T-helper 1 cell treated with Interleukin-12 subunit alpha and Interleukin-12 subunit beta and Interleukin-4 antibody, amounts not matched to agents 30 μg/mL and 1 μg/mL, for 36 hours (primary cell): ENCODE data around the gene FAM229B.
"Not testable (repeated sequence)": the region's sequence is repeated elsewhere in the genome, so short reads cannot be mapped to it uniquely, and the experiment has no call there.

ENCODE experiments used
- H3K27ac Mint-ChIP-seq: one replicate; pipeline ENCODE4 v1.8.0; 2021; ENCODE audit warnings: mild to moderate bottlenecking, mixed read lengths
- H3K27me3 Mint-ChIP-seq: one replicate; pipeline ENCODE4 v1.8.0; 2021; ENCODE audit warnings: low read depth, mixed read lengths
- H3K36me3 Mint-ChIP-seq: one replicate; pipeline ENCODE4 v1.8.0; 2021; ENCODE audit warnings: low read depth, mixed read lengths
- H3K4me1 Mint-ChIP-seq: one replicate; pipeline ENCODE4 v1.8.0; 2021; ENCODE audit warnings: low read depth, mixed read lengths
- H3K4me3 Mint-ChIP-seq: one replicate; pipeline ENCODE4 v1.8.0; 2021; ENCODE audit warnings: mild to moderate bottlenecking, moderate library complexity, mixed read lengths
- H3K9me3 Mint-ChIP-seq: one replicate; pipeline ENCODE4 v1.8.0; 2021; ENCODE audit warnings: mixed read lengths

The FAM229B gene

GRCh38 chr6:112106026-112106425 is 18.6 kb downstream of the FAM229B start:
- H3K27me3 Mint-ChIP-seq: peaks cover 37% of the 10 kb centered on the region
- not testable (repeated sequence) for H3K4me1 Mint-ChIP-seq, H3K9me3 Mint-ChIP-seq, H3K36me3 Mint-ChIP-seq, H3K4me3 Mint-ChIP-seq, H3K27ac Mint-ChIP-seq

DNA sequence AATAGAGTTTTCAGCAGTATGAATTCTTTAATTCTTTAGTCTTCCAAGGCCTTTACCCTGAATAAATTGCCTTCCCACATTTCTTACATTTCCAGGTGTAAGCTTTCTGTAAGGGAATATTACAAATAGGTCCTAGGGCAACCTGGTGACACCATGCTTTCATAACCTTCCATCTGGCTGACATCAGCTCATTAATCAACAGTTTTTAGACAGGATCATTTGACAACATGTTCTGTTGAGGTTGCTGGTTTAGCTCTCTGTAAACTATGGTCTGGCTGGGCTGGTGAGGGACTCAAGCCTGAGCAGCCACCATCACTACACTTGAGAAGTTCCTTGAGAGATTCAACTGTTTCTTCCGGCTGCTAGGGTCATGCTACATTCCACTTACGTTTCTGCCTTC is 19.2 kb downstream of the FAM229B start:
- Mint-ChIP-seq H3K36me3 (no peaks in the 10 kb centered on the region), H3K4me1 (no peaks in the 10 kb centered on the region), H3K27me3 (peaks cover 38% of the 10 kb centered on the region), H3K4me3 (no peak overlapping the region), H3K27ac (no peak overlapping the region), H3K9me3 (no peaks in the 10 kb centered on the region)

GRCh38 chr6:112109262-112109661 is 21.9 kb downstream of the FAM229B start:
- no peak overlapping the region for H3K27ac Mint-ChIP-seq
- H3K9me3 Mint-ChIP-seq: no peaks in the 10 kb centered on the region
- H3K36me3 Mint-ChIP-seq: no peaks in the 10 kb centered on the region
- H3K4me1 Mint-ChIP-seq: no peaks in the 10 kb centered on the region
- H3K27me3 Mint-ChIP-seq: peaks cover 42% of the 10 kb centered on the region
- H3K4me3 Mint-ChIP-seq: no peak overlapping the region

DNA sequence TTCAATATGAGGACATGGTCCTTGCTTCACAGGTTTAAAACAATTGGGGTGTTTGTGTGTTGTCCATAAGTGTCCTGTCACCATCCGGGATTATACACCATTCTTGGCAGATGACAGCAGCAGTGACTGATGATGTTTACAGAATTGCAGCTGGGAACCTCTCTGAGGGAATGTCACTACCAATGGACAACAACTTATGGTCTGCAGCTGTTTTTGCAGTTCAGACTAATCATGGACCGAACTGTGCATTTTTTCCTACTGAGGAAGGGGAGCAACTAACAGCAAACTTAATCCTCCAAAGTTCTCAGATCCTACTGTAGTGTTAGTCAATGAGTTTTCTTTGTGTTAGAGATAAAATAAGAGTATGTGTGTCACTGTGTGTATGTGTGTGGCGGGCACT is 26.0 kb downstream of the FAM229B start:
- Mint-ChIP-seq H3K9me3 (no peaks in the 10 kb centered on the region), H3K4me3 (no peak overlapping the region), H3K4me1 (peaks cover 16% of the 10 kb centered on the region), H3K36me3 (no peaks in the 10 kb centered on the region), H3K27ac (no peak overlapping the region), H3K27me3 (peaks cover 35% of the 10 kb centered on the region)

DNA sequence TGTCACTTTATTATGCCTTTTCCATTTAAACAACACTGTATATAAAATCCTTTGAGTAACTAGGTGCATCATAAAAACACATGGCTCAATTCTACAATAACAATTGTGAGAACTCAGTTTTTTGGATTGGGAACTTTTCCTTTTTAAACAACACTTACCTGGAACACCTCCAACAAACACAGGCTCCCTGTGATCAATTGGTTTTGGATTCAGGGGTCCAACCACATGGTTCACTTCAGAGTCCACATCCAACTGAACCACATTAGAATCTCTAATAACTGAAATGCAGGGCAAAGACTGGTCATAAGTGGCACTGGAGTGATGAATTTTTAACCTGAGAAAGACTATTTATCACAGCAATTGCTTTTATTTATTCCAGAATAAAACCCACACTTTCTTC is 26.5 kb downstream of the FAM229B start:
- Mint-ChIP-seq H3K36me3 (no peaks in the 10 kb centered on the region), H3K9me3 (no peaks in the 10 kb centered on the region), H3K4me3 (no peak overlapping the region), H3K27ac (no peak overlapping the region), H3K27me3 (peaks cover 34% of the 10 kb centered on the region), H3K4me1 (peaks cover 16% of the 10 kb centered on the region)

DNA sequence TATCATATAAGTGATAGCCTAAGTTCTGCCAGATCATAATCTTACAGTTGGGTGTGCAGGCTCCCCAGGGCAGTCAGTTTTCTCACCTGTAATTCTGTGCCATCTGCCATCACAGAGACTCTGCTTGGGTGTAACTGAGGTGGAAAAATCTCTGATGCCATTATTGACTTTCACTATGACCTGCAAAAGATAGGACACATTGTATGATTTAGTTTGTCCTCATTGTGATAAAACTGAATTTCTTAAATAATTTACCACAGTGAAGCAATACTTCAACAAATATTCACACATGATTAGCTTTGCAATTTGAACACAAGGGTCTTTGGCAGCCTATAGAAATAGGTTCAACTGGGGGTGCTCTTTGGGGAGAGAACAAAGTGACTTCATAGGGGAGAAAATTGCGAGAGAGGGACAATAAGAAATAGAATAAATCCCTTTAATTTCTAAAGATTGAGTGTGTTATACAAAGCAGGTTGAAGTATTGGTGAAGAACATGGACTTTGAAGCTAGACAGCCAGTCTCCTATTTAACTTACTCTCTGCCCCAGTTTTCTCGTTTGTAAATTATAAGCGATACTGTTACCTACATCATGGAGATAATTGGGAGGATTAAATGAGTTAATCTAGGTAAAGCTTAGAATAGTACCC is 27.3 kb downstream of the FAM229B start:
- Mint-ChIP-seq H3K27me3 (peaks cover 29% of the 10 kb centered on the region), H3K27ac (no peak overlapping the region), H3K36me3 (no peaks in the 10 kb centered on the region), H3K9me3 (no peaks in the 10 kb centered on the region), H3K4me3 (no peak overlapping the region), H3K4me1 (peaks cover 16% of the 10 kb centered on the region)

DNA sequence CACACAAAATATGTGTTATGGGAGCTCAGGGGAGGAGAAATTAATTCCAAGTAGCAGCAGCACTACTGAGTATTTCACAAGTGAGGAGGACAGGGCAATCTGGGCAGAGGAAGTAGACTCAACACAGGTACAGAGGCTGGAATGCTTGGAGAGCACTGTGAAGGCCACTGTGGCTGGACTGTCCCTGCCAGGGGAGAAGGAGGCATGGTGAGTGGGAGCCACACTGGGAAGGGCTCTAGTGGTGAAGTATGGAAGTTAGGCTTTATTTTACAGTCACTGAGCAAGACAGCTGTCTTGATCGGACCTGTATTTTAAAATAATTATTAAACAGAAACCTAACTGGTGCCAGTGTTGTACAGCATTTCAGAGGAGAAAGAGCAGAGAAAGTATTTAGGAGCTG is 28.8 kb downstream of the FAM229B start:
- Mint-ChIP-seq H3K36me3 (no peaks in the 10 kb centered on the region), H3K4me1 (peaks cover 16% of the 10 kb centered on the region), H3K9me3 (no peaks in the 10 kb centered on the region), H3K27ac (no peak overlapping the region), H3K27me3 (peaks cover 29% of the 10 kb centered on the region), H3K4me3 (no peak overlapping the region)

DNA sequence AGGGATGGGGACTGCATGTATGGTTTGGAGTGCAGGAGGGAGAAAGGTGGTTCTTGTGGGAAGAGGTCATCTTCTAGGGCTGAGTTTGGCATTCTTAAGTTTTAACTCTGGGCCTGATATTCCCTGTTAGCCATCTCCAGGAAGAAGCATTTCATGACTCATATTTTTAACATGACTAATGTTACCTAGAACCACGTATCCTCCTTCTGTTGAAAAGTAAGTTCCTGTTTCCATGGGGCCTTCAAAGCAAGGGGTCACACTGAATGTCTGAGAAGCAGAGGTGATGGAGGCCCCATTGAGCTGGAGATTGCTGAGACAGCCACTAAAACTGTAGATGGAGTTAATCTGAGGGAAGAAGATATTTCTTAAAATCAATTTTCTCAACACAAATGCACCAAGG is 30.2 kb downstream of the FAM229B start:
- Mint-ChIP-seq H3K36me3 (no peaks in the 10 kb centered on the region), H3K9me3 (no peaks in the 10 kb centered on the region), H3K4me3 (peak overlapping the region; percentile 9), H3K4me1 (peaks cover 16% of the 10 kb centered on the region), H3K27me3 (peaks cover 18% of the 10 kb centered on the region), H3K27ac (no peak overlapping the region)

DNA sequence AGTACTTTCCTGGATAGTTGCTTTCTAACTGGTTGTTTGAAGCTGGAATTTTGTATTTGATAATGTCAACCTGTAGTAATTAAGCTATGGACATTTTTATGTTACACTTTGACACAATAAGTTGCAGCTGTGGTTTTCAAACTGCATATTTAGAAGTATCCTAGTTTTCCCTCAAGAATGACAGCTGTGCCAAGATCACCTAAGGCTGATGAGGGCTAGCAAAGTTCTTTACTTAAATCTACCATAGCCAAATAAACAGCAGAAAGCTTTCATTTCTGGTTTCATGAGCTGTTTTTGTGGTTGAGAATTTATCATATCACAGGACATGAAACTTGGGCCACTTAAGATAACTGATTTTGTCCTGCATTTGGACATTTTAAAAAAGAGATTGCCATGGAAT is 30.6 kb downstream of the FAM229B start:
- Mint-ChIP-seq H3K27ac (no peak overlapping the region), H3K36me3 (no peaks in the 10 kb centered on the region), H3K4me3 (no peak overlapping the region), H3K27me3 (peaks cover 16% of the 10 kb centered on the region), H3K9me3 (no peaks in the 10 kb centered on the region), H3K4me1 (peaks cover 16% of the 10 kb centered on the region)

DNA sequence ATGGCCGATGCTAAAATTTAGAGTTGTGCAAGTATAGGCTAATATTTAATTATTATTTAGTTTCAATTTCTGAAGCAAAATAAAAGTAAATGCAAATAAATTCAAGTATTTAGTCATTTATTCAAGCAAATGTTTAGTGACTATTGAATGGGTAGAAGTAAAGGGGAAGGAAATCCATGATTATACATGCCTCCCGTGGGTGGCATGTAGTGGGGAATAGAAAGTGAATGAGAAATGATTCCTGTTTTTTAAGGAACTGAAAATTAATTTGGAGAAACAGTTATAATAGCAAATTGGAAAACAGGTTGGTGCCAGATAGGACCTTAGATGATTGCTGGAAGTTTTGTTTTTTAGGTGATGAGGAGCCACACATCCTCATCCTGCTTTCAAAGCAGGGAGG is 35.4 kb downstream of the FAM229B start:
- Mint-ChIP-seq H3K27ac (no peak overlapping the region), H3K4me1 (peaks cover under 1% of the 10 kb centered on the region), H3K4me3 (no peak overlapping the region), H3K9me3 (no peaks in the 10 kb centered on the region), H3K27me3 (peaks cover 19% of the 10 kb centered on the region), H3K36me3 (no peaks in the 10 kb centered on the region)

DNA sequence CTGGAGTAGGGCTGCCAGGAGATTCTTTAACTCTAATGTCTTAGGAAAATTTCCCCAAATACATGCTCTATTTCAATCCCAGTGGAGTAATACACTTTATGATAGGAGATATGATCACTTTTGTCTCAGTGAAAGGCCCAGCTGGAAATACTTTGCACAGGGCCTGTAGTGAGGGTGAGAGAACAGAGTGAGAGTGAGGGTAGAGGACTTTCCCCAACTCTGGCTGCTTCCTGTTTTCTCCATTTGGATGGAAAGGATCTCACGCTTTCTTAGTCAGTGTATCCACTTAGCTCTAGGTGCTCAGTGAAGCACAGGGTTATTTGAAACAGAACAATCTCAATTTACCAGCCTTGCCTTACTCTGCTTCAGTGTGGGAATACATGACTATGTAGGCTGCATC is 36.6 kb downstream of the FAM229B start:
- Mint-ChIP-seq H3K4me1 (no peaks in the 10 kb centered on the region), H3K4me3 (no peak overlapping the region), H3K9me3 (no peaks in the 10 kb centered on the region), H3K27ac (no peak overlapping the region), H3K27me3 (peaks cover 25% of the 10 kb centered on the region), H3K36me3 (no peaks in the 10 kb centered on the region)

GRCh38 chr6:112128208-112128607 is 40.8 kb downstream of the FAM229B start:
- H3K27me3 Mint-ChIP-seq: peaks cover 28% of the 10 kb centered on the region
- no peaks in the 10 kb centered on the region for H3K4me1 Mint-ChIP-seq
- H3K36me3 Mint-ChIP-seq: no peaks in the 10 kb centered on the region
- H3K9me3 Mint-ChIP-seq: no peaks in the 10 kb centered on the region
- no peak overlapping the region for H3K4me3 Mint-ChIP-seq
- no peak overlapping the region for H3K27ac Mint-ChIP-seq

DNA sequence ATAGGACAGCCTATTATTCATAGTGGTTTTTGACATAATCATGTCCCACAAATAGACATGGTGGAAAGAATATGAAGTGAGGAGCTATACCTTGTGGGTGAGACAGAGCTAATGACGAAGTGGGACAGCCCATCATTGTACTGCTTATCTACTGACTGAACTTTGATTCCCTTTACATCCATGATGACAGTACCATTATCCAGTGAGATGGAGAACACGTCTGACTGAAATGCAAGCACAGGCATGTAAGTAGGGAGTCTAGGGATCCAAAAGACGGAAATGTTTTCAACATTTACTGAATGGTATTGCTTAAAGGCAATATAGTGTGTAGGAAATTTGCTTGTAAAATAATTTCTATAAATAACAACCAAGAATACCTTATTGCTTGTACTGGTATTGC is 43.5 kb downstream of the FAM229B start:
- Mint-ChIP-seq H3K4me1 (no peaks in the 10 kb centered on the region), H3K9me3 (no peaks in the 10 kb centered on the region), H3K27ac (no peak overlapping the region), H3K4me3 (no peak overlapping the region), H3K27me3 (peaks cover 29% of the 10 kb centered on the region), H3K36me3 (no peaks in the 10 kb centered on the region)

DNA sequence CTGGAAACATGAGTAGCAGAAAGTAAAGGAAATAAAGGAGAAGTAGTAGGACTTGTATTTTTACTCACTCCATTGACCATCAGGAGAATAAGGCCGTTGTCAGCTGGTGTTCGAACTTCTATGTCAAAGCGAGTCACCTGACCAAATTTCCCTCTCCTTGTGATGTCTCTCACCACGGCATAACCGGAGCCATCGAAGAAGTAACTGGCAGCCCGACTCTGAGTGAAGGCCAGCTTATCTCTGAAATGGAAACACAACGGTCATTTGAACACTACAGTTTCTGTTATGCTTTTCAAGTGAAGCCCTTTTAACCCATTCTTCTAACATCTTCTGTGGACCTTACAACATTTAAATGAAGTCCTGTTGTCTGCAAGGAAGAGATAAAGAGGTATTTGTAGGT is 51.7 kb downstream of the FAM229B start:
- Mint-ChIP-seq H3K9me3 (no peaks in the 10 kb centered on the region), H3K36me3 (no peaks in the 10 kb centered on the region), H3K4me3 (no peak overlapping the region), H3K4me1 (no peaks in the 10 kb centered on the region), H3K27ac (no peak overlapping the region), H3K27me3 (peaks cover 12% of the 10 kb centered on the region)

DNA sequence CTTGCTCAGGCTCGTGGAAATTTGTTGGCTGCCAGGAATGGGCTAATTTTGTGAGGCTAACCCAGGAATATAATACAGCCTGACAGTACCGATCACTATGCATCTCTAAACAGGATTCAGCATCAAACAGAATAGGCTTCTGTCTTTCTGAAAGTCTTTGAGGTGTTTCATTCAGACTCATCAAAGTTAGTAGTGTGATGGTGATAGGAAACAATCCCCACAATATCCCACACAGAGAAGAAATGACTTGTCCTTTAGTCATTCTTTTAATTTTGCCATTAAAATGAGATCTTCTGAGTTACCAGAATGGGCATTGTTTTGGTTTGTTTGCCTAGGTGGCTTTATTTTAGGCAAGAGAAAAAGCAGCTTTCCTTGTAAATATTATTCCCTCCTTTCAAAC is 54.3 kb downstream of the FAM229B start:
- Mint-ChIP-seq H3K27ac (no peak overlapping the region), H3K4me3 (no peak overlapping the region), H3K4me1 (no peaks in the 10 kb centered on the region), H3K27me3 (no peaks in the 10 kb centered on the region), H3K9me3 (no peaks in the 10 kb centered on the region), H3K36me3 (no peaks in the 10 kb centered on the region)
